ENCODE results near the gene EFNA4. TPM values are rescaled to one million over a fixed set of nuclear protein-coding genes. Genes with fewer than 3 reads are reported as not detected.

The EFNA4 gene
- total RNA-seq, 1 experiment from 2014 or later = 13.9 TPM

DNA sequence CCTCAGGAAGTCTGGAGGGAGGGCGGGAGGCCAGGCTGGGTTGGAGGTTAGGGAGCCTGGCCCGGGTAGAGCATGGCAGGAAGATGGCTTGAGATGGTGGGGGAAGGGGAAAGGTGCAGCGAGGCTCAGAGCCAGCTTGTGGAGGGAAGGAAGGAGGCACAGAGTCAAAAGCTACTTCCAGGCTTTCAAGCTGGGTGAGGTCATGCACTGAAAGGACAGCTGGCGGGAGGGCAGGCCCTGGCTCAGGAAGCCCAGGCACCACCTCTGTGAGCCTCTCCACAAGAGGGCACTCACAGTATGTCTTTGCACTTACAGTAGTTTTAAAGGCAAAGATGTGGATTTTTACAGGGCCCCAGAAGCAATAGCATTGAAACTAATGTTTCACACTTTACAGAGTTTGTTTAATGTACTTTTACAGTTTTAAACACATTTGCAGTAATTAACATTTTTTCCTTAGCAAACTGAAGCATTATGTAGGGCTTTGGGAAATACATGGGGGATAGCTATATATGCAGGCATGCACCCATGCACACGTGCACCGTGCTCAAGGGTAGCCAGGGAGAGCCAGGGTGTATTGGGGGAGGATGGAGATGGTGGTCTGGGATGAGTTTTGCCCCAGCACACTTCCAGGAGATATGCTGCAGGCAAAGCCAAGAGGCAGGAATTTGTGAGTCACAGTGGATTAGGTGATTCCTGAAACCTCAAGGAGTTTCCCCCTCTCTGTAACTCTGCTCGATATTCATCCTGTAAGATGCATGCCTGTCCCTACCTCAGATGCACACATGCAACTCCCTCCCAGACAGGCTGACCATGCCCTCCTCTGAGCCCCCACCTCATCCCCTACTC, 18.5 kb upstream of the EFNA4 start:
- DNase-seq (ENCODE audit: low read depth, low spot score) = peak; percentile 93
- in situ Hi-C loops (cut with HindIII; ENCODE audit: low pct_unique_long_range_greater_than_20kb, low sequenced_read_pairs) = no loop called here

DNA sequence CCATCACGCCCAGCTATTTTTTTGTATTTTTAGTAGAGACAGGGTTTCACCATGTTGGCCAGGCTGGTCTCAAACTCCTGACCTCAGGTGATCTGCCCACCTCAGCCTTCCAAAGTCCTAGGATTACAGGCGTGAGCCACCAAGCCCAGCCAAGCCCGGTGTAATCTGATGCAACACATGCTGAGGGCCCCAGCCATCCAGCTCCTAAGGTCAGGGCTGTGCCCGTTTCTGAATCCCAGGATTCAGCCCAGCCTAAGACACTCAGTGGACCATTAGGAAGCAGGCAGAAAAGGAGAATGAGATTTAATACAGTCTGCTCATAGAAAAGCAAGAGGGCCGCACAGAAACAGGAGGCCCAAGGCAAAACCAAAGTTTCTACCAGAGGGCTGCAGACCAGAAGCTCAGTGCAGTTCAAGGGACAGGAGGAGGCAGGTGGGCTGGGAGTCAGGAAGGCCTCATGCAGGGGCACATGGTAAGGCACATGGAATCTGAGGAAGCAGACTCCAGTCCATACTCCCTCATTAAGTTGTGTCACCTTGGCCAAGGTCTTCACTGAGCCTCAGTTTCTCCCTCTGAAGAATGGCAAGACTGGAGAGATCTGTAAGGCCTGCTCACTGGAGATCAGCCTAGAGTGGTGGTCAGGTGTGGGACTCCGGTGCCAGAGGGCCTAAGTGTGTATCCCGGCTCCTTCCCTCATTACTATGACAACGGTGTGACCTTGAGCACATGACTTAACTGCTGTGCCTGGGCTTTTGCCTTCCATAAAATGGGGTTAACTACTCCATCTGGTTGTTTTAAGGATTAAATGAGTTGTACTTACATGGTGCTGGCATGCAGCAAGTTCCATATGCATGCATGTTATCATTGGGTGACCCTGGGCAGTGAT, 14.8 kb upstream of the EFNA4 start:
- in situ Hi-C loops (cut with HindIII; ENCODE audit: low pct_unique_long_range_greater_than_20kb, low sequenced_read_pairs) = no loop called here
- no peak for DNase-seq (ENCODE audit: low read depth, low spot score)

DNA sequence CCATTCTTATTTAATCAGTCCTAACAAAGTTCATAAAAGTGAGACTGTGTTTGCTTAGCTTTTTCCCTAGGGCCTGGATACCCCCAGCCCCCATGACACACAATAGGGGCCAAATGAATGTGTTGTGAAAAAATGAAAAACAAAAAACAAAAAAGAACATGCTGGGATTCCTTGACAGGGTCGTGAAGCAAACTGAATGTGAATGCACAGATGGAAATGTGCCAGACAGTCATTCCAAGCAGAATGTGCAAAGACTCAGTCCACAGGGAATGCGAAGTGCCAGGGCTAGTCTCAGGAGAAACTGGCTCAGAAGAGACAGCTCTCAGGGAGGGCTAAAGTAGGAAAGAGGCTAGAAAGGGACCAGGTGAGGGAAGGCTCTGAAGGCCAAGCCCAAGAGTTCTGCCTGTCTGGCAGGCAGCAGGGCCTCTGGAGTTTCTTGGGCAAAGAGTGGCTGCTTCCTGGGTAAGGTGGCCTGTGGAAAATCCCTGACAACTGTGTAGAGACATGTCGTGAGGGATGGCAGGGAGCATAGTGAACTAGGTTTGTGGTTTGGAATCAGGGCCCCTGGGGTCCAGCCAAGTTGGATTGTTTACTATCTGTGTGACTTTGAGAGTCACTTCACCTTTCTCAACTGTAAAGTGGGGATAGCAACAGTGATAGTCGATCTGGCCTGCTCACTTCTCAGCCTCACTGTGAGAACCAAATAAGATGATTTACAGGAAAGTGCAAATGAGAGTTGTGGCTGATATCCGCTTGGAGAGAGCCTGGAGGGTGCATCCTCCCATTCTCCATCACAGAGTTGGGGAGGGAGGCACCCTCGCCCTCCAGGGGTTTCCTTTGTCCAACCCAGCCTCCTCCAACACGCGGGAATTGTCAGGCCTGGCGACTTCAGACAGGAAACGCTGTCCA, 13.6 kb upstream of the EFNA4 start:
- no peak for DNase-seq (ENCODE audit: low read depth, low spot score)
- in situ Hi-C loops (cut with HindIII; ENCODE audit: low pct_unique_long_range_greater_than_20kb, low sequenced_read_pairs) = no loop called here

DNA sequence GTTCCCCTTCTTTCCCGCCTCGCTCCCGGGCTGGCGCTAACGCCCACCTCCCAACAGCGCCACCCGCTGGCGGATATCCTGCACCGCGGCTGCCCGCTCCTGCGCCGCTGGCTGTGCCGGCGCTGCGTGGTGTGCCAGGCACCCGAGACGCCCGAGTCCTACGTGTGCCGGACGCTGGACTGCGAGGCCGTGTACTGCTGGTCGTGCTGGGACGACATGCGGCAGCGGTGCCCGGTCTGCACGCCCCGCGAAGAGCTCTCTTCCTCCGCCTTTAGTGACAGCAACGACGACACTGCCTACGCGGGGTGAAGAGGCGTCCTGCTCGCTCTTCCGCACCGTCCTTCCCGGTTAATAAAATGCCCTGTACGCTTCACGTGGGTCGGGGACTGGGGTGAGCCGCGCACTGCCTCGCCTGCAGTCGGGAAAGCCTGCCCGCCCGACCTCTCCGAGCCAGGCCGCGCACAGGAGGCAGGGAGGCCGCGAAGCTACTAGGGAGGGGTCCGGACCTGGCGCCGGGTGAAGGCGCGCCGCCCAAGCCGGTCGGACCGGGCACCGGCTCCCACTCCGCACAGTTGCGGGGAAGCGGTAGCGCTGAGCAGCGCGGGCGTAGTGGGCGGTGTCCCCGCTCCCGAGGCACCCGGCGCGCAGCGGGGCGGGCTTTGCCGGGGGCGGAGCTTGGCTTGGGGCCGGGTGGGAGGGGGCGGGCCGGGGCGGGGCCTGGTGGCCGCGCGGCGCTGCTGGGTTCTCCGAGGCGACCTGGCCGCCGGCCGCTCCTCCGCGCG, 12.8 kb upstream of the EFNA4 start, which contains the start of gene ADAM15:
Gene ADAM15 (plus strand): TSS at position 757 of the 782 bp plus-strand sequence. CDS start 71 bp downstream, outside the sequence.
- DNase-seq (ENCODE audit: low read depth, low spot score) = peak; percentile 90
- in situ Hi-C loops (cut with HindIII; ENCODE audit: low pct_unique_long_range_greater_than_20kb, low sequenced_read_pairs) = no loop called here

DNA sequence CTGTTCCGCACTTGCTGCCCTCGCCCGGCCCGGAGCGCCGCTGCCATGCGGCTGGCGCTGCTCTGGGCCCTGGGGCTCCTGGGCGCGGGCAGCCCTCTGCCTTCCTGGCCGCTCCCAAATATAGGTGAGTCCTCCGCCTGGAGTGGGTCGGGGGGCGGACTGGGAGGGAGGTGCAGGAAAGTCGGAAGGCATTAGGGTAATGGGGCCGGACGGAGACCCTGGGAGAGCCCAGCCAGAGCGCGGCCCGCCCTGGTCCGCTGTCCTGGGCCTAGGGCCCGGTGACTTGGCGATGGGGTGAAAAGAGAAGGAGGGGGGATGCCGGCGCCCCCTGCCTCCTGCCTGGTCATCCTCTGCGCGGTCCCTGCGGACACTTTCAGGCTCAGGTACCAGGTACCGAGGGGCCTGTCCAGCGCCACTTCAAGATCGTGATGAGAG, 12.2 kb upstream of the EFNA4 start:
- in situ Hi-C loops (cut with HindIII; ENCODE audit: low pct_unique_long_range_greater_than_20kb, low sequenced_read_pairs) = no loop called here
- DNase-seq (ENCODE audit: low read depth, low spot score) = no peak

DNA sequence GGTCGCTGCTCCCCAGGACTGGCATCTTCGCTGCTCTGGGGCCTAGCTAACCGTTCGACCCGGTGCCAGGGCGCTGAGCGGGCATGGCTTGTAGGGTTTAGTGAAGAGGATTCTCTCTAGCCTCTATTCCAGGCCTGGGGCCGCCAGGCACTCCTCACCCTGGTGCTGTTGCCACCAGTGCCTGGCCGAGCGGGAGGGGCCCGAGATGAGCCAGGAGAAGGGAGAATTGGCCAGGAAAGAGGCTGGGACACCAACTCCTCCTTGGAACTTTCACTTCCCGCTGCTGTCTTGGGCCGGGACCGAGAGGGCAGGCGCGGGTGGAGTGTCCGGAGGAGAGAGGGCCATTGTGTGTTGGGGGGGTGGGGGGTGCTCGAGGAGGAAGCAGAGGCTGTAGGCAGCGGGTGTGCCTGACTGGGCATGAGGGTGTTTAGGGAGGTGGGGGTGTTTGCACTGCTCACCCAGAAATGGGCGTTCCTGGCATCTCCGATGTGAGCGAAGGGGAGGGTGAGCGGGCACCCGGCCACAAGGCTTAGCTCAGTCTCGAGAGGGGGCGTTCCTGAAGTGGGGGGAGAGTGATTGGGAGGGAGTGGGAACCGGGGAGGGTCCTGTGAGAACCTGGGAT, 11.7 kb upstream of the EFNA4 start:
- in situ Hi-C loops (cut with HindIII; ENCODE audit: low pct_unique_long_range_greater_than_20kb, low sequenced_read_pairs) = no loop called here
- DNase-seq (ENCODE audit: low read depth, low spot score) = peak; percentile 32

DNA sequence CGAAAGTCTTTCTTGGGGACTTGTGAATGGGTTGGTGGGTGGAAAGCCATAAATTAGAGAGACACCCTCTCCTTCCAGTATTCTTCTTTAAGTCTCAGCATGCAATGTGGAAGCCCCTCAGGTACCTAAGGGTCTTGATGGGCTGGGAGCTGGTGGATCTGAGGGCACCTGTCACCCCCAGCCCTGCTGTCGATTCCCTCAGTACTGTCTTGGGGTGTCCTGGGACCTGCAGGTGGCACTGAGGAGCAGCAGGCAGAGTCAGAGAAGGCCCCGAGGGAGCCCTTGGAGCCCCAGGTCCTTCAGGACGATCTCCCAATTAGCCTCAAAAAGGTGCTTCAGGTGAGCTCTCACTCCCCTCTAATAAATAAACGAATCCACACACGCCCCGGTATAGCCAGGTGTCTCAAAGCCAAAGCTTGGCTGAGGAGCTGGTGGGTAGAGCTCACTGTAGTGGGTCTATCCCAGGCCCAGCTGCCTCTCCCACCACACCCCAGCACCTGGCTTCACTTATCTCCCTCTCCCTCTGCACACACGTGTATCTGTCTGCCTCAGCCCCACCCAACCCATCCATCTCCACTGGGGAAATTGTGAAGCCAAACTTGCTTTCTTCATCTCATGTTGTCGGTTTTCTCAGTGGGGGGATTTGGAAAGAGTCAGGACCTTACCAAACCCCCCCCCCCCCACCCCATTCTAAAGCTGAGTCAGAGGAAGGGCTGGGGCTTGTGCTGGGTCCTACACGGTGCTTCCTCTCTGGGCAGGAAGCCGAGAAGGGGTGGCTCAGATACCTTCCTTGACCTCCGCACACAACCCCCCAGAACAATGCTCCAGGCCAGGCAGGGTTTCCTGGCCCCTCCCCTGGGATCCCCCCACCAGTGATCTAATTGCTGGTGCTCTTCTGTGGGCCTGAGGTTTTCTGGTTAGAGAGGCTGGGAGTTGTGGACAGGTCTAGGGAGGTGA, 10.8 kb upstream of the EFNA4 start:
- DNase-seq (ENCODE audit: low read depth, low spot score) = no peak
- in situ Hi-C loops (cut with HindIII; ENCODE audit: low pct_unique_long_range_greater_than_20kb, low sequenced_read_pairs) = no loop called here

DNA sequence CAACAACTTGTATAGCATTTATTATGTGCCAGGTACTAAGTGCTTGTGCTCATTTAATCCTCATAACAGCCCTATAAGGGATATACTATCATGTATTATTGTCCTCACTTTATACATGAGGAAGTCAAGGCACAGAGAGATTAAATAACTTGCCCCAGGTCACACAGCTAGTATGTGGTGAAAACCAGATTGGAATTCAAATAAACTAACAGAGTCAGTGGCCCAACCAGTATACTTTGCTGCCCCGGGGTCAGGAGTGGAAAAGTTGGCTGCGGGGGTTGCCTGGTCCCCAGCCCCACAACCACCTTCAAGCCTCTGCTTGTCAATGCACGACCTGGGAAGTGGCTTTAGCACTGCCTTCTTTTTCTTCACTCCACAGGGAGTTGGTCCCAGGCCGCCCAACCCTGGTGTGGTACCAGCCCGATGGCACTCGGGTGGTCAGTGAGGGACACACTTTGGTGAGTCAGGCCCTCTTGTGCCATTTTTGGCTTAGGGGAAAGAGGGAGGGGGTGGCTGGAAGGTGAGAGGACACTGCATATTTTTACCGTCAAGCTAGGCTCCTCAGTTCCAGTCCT, 9.9 kb upstream of the EFNA4 start:
- in situ Hi-C loops (cut with HindIII; ENCODE audit: low pct_unique_long_range_greater_than_20kb, low sequenced_read_pairs) = no loop called here
- DNase-seq (ENCODE audit: low read depth, low spot score) = no peak

DNA sequence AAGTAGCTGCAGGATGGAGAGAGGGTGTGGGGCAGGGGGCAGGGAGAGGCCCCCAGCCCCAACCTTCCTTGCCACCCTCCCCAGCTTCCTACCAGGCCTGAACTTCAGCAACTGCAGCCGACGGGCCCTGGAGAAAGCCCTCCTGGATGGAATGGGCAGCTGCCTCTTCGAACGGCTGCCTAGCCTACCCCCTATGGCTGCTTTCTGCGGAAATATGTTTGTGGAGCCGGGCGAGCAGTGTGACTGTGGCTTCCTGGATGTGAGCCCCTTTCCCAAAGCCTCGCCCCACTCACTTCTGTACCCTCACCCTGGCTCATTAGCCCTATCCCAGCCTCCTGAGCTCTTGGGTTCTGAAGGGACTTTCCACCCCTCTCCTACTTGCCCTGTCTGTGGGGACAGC, 6.4 kb upstream of the EFNA4 start:
- in situ Hi-C loops (cut with HindIII; ENCODE audit: low pct_unique_long_range_greater_than_20kb, low sequenced_read_pairs) = no loop called here

DNA sequence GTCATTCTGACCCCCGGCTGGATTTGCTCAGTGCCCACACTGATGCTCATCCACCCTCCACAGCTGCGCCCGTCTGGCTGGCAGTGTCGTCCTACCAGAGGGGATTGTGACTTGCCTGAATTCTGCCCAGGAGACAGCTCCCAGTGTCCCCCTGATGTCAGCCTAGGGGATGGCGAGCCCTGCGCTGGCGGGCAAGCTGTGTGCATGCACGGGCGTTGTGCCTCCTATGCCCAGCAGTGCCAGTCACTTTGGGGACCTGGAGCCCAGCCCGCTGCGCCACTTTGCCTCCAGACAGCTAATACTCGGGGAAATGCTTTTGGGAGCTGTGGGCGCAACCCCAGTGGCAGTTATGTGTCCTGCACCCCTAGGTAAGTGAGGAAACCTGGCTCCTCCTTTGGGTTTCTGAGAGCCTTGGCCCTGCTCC, 5.7 kb upstream of the EFNA4 start:
- in situ Hi-C loops (cut with HindIII; ENCODE audit: low pct_unique_long_range_greater_than_20kb, low sequenced_read_pairs) = no loop called here
- no peak for DNase-seq (ENCODE audit: low read depth, low spot score)

More for the DNA sequence above, 6.4 kb upstream of the EFNA4 start:
- no peak for DNase-seq (ENCODE audit: low read depth, low spot score)

DNA sequence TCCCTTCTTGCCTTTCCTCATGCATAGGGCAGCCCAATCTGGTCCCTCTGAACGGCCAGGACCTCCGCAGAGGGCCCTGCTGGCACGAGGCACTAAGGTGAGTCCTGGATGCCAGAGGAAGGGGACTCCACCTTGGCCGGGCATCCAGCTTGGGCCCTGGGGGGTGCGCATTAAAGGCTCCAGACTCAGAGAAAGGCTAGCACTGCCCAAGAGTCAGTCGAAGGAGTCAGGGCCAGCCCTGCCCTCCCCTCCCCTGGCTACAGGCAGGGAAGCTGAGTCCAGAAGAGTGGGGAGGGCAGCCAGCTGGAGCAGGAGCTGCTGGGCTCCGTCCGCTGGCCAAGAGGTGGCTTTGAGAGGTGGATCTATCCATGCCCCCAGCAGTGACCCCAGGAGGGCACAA, 2.8 kb upstream of the EFNA4 start:
- in situ Hi-C loops (cut with HindIII; ENCODE audit: low pct_unique_long_range_greater_than_20kb, low sequenced_read_pairs) = no loop called here
- no peak for DNase-seq (ENCODE audit: low read depth, low spot score)

DNA sequence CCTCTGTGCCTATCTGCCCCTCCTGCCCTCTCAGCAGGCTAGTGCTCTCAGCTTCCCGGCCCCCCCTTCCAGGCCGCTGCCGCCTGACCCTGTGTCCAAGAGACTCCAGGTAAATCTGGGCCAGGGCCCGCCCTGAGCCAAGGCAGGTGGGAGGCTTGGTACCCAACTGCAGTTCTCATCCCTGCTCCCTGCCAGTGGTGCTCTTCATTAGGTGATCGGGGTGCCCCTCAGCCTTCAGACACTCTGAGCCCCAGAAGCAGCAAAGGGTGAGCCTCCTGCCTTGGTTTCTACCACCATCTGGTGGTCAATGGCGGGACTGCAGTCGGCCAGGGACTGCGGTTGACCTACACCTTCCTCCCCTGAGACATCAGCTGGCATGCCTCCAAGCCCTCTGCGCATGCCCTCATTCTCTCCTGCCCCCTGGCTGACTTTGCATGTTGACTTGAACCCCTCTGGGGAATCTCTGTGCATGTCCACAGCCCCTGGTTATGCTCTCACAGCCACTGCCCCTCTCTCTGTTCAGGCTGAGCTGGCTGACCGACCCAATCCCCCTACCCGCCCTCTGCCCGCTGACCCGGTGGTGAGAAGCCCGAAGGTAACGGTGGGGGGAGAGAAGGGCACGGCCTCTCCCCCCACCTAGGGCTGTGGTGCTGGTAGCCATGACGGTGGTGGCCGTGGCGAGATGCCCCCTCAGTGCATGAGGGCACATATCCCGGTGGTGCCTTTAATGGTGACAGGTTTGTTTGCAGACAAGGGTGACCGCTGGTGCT, 2.0 kb upstream of the EFNA4 start:
- DNase-seq (ENCODE audit: low read depth, low spot score) = peak; percentile 94
- in situ Hi-C loops (cut with HindIII; ENCODE audit: low pct_unique_long_range_greater_than_20kb, low sequenced_read_pairs) = no loop called here

DNA sequence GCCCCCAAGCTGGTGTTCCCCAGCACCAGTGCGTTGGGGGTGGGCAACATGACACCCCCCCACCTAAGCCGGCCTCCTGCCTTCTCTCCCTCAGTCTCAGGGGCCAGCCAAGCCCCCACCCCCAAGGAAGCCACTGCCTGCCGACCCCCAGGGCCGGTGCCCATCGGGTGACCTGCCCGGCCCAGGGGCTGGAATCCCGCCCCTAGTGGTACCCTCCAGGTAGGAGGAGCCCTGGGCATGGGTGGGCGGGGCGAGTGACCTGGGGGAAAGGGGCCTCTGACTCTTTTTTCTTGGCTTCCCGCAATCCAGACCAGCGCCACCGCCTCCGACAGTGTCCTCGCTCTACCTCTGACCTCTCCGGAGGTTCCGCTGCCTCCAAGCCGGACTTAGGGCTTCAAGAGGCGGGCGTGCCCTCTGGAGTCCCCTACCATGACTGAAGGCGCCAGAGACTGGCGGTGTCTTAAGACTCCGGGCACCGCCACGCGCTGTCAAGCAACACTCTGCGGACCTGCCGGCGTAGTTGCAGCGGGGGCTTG, 1.3 kb upstream of the EFNA4 start:
- no peak for DNase-seq (ENCODE audit: low read depth, low spot score)
- in situ Hi-C loops (cut with HindIII; ENCODE audit: low pct_unique_long_range_greater_than_20kb, low sequenced_read_pairs) = no loop called here

DNA sequence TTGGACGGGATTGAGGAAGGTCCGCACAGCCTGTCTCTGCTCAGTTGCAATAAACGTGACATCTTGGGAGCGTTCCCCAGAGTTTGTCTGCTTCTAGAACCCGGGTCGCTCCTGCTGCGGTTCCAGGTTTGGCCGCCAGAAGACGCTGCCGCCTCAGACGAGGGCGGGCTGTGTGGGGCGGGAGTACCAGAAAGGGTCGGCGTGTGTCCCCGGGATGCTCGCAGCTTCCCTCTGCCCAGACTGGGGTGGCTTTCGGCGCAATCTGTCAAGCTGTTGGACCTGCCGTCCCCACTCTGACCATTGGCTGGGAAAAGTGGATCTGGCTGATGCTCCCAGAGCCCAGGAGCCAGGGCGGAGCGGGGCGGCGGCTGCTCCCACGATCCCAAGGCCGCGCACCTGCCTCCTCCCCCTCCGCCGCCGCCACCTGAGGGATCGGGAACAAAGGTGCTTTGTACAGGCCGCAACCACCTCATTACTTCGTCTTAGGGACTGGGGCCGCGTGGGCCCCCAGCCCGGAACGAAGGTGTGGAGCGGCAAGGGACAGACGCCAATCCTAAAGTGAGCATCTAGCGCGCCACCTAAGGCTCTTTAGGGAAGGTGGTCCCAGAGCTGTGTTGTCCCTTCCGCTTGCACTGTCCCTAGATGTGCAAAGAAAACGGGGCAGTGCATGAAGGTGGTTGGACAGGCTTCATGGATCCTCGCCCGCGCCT, 683 bp upstream of the EFNA4 start:
- peak; percentile 67 for DNase-seq (ENCODE audit: low read depth, low spot score)
- in situ Hi-C loops (cut with HindIII; ENCODE audit: low pct_unique_long_range_greater_than_20kb, low sequenced_read_pairs) = no loop called here
